GM18526 (cell line): ENCODE data around the gene TARS2.
A peak's percentile ranks its signal among the peaks of the same experiment; 100 is the strongest.

Source experiments
- POLR2A ChIP-seq: IDR thresholded peaks from 3 replicates; pipeline ENCODE4 v1.6.1; 2011; ENCODE audit not compliant: insufficient read length; ENCODE audit errors: extremely low read depth

The TARS2 gene

DNA sequence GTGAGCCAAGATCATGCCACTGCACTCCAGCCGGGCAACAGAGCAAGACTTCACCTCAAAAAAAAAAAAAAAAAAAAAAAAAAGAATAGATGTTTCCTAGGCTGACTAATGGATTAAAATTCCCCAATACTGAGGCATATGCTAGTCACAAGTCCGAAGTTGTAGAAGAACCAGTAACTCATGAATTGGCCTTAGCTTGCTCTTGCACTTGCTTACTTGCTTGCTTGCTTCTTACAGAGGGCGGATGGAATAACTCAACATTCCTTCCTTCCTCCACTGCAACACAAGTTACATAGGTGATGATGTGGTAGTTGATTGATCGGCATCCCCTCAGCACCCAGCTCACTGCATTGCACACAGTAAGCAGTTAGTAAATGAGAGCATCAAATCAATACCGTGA is 2.8 kb upstream of the TARS2 start:
- TF ChIP-seq POLR2A: no peak

DNA sequence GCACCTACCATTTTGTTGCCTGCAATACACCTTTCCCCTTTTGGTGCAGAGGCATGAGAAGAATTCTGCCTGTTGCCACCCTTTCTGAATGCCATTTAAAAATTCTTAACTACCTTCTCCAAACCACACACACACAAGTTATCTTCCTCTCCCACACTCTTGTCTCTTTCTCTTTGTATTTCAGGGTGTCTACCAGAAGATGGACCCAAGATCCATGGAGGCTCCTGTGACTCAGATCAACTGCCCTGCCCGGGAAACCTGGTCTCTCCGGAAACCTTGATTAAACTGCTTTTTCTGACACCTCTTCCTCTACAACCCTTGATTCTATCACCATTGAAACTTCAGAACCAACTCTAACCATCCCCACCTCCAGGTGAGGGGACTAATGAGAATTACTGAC is 2.4 kb upstream of the TARS2 start:
- no peak for TF ChIP-seq POLR2A

DNA sequence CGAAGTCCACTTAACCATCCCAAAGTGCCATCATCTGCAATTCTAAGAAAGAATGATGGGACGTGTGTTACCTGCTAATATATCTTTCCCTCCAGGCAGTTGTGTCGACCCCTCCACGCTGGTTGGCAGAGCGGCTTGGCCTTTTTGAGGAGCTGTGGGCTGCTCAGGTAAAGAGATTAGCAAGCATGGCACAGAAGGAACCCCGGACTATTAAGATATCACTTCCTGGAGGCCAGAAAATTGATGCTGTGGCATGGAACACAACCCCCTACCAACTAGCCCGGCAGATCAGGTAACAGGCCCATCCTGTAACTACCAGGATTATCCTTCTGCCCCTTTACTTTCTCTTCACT is 520 bp downstream of the TARS2 start:
- no peak for TF ChIP-seq POLR2A

DNA sequence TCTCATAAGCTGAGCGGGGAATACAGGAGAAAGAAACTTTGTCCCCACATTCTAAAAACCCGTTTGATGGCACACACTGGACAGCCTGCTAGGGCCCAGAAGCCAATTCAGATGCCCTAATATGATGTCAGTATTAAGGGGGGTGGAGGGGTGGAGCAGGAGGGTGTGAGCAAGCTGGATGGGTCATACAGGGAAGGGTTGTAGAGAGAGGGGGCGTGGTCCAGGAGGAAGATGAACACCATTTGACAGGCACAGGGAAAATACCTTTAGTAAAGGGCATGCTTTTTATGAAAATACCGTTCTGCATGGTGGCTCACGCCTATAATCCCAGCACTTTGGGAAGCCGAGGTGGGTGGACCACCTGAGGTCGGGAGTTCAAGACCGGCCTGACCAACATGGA is 6.0 kb downstream of the TARS2 start:
- no peak for TF ChIP-seq POLR2A

DNA sequence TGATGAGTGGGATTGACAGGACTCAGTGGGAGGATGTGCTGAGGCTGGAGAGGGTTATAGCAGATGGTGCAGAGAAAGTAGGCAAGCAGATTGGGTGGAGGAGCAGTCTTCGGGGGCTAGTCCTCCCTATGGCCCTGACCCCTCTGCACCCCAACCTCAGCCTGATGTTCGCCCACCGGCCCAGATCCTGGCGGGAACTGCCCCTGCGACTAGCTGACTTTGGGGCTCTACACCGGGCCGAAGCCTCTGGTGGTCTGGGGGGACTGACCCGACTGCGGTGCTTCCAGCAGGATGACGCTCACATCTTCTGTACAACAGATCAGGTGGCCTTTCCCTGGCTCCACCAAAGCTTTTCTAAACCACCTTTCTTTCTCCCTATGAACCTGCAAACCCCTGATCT is 11.1 kb downstream of the TARS2 start:
- TF ChIP-seq POLR2A: no peak

DNA sequence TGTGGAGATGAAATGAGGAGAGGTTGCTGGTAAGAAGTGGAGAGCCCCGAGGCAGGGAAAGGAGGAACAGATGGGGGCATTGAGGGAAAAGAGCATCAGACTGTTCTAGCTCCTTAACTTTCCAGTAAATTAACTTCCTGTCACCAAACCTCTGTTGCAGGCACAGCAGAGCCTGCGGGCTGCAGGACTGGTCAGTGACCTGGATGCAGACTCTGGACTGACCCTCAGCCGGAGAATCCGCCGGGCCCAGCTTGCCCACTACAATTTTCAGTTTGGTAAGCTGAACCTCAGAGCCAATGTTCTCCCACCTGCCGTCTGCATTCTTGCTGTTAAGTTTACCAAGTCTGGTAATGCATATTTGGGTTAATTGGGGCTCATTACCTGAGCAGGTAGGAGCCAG is 18.2 kb downstream of the TARS2 start:
- no peak for TF ChIP-seq POLR2A

DNA sequence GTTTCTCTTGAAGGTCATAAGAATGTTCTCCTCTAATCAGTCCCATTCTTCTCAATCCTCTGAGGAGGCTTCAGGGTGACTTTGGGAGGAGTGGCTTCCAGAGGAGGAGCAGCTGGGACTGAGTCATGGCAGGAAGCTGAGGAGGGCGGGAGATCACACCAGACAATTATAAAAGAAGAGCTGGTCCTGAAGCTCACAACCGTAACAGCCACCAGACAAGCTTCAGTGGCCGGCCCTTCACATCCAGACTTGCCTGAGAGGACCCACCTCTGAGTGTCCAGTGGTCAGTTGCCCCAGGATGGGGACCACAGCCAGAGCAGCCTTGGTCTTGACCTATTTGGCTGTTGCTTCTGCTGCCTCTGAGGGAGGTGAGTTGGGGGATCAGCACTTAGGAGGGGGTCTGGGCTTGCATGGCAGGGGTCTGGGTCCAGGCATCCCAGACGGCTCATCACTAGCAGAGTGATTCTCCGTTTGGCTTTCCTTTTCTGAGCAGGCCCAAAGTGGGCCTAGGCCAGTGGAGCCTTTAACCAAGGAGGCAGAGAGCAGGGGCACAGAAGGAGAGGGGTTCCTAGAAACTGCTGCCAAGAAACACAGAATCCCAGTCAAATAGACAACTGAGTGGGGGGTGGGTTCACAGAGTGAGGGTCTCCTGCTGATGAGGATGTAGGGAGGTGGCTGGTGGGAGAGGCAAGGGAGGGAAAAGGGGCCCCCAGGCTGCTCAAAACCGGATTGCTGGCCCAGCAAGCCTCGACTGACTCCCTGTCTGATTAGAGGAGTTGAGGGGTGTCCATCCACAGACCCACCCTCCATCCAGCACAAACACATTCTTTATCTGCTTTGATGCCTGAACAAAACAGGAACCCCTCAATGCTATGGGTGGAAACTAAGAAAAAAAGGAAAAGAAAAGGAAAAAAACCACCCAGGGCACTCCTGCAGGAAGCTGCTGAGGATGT is 21.0 kb downstream of the TARS2 start, which contains the start of gene ECM1:
TSS of gene ECM1 (plus strand) at position 198 of the 953 bp plus-strand sequence. CDS start at position 299, 101 bp downstream.
- TF ChIP-seq POLR2A: no peak

DNA sequence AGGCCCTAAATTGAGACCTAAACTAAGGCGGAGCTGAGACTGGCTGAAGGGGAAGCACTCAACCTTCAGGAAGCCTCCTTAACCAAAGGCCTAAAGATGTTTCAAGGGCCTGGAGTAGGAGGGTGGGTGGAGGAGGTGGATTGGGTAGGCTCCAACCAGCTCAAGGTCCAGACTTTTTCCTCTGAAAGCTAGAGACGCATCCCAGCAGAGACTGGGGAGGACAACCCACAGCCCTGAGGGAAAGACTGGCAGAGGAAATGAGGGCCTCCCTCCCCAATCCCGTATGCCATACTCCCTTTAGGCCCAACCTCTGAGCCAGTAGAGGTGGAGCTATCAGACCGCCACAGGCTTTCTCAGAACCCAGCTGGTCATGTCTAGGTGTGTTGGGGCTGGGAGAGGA is 21.8 kb downstream of the TARS2 start:
- no peak for TF ChIP-seq POLR2A

DNA sequence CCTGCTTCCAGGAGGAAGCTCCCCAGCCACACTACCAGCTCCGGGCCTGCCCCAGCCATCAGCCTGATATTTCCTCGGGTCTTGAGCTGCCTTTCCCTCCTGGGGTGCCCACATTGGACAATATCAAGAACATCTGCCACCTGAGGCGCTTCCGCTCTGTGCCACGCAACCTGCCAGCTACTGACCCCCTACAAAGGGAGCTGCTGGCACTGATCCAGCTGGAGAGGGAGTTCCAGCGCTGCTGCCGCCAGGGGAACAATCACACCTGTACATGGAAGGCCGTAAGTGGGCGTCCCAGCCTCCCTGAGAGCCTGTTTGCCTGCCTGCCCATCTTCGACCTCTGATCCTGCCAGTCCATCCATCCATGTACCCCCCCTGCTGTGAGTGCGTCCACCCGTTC is 24.3 kb downstream of the TARS2 start:
- no peak for TF ChIP-seq POLR2A

DNA sequence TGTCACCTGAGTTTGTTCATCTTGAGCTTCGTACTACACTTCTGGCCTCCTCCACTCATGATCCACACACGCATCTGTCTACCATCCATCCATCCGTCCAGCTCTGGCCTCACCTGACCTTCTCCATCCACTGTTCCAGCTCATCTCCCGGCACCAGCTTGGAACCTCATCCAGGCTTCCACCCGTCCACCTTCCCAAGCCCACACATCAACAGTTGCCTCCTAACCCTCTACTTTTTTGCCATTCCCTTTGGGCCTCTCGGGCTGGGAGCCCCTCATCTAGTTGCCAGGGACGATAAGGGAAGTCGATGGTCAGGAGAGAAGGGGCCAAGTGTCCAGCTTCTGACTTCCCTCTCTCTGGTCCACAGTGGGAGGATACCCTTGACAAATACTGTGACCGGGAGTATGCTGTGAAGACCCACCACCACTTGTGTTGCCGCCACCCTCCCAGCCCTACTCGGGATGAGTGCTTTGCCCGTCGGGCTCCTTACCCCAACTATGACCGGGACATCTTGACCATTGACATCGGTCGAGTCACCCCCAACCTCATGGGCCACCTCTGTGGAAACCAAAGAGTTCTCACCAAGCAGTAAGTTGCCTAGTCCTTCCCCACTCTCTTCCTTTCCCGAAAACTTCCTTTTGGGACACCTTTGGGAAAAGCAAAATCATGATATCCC is 24.9 kb downstream of the TARS2 start:
- TF ChIP-seq POLR2A: no peak

DNA sequence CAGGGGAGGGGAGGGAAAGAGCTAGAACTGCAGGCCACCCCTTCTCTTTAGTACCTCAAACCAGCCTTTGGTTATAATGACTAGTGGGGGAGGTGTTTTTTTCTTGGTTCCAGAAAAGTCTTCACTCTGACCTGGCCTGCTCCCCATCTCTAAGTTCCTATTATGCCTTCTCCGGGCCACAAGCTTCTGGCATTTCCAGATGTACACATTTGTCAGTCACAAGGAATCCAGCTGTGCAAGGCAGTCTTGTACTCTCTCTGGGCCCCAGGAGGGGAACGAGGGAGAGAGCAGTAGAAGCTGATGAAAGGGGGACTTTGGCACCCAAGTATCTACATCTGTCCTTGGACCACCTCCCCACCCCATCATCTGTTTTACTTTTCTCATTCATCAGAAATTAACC is 25.6 kb downstream of the TARS2 start:
- no peak for TF ChIP-seq POLR2A

DNA sequence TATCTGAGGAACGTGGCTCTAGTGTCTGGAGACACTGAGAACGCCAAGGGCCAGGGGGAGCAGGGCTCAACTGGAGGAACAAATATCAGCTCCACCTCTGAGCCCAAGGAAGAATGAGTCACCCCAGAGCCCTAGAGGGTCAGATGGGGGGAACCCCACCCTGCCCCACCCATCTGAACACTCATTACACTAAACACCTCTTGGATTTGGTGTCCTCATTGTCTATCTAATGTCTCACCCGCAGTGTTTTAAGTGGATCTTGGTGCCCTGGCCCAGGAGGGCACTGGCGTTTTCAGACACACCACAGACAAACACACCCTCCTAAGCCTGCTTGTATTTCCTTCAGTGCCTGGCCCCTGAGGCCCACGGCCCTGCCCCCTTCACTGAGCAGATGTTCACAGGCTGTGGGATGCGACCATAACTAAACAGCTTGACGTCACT is 26.2 kb downstream of the TARS2 start:
- no peak for TF ChIP-seq POLR2A

DNA sequence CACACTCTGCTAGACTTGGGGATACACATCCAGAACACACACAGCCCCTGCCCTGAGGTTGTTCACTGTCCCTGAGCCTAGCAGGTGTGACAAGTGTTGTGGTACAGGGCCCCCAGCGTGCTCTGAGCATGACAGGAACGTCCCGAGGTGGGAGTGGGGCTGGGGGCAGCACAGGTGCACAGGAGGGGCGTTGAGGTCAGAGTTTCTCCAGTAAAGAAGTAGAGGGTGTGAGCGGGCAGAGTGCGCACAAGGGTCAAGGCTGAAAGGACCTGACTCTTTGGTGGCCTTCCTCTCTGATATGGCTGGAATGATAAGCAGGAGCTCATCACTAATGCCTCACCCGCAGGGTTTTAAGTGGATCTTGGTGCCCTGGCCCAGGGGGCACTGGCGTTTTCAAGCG is 27.0 kb downstream of the TARS2 start:
- no peak for TF ChIP-seq POLR2A

DNA sequence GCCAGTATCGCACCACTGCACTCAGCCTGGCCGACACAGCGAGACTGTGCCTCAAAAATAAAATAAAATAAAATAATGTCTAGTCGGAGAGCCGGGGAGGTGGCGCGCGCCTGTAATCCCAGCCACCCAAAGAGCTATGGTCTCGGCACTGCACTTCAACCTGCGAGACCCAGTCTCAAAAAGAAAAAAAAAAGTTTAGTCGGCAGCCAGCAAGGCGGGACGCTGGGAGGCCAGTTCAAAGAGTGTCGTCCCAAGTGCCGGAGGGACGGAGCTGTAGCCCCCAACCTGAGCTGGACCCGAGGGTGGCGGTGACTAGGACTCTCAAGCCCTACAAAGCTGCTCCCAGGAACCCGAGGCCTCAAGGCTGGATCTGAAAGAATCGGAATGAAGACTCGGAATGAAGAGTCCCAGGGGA is 27.7 kb downstream of the TARS2 start:
- no peak for TF ChIP-seq POLR2A

DNA sequence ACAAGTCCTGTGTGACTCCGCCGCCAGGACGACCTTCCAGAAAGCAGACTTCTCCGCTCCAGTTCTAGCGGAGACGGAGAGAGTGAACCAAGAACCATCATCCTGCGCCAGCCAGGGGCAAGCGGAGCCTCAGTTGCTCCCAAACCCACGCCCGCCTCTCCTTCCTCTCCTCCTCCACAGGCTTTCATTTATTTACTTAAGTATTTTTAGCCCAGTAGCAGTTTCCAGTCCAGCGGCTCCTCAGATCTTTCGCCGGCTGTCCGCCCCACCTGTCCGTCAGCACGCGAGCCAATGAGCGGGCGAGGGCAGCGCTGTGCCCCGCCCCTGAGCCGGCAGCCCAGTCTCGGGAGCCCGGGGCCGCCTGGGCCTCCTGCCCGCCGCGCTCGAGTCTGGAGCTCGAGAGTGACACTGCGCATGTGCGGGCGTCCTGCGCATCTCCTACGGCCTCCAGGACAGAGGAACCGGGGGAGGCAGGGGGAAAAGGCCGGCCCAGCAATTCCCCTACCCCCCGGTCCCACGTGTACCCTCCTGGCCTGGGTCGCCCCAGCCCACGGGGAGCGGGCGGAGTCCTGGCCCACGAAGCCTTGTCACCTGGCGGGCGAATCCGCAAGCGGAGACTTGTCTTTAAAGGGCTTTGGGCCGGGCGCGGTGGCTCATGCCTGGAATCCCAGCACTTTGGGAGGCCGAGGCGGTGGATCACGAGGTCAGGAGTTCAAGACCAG is 28.3 kb downstream of the TARS2 start, which contains the start of gene FALEC:
TSS of gene FALEC (plus strand) at position 425 of the 722 bp plus-strand sequence.
- peak; percentile 47 for TF ChIP-seq POLR2A
